Gastrocnemius medialis (tissue), 4 donors: ENCODE measurements around the gene CBLL2. TPM values are rescaled to one million over a fixed set of nuclear protein-coding genes. Genes with fewer than 3 reads are reported as not detected.

Experiments
- ATAC-seq, 2 donors: fragments of 150-250 bp; one replicate each; pipeline ENCODE4 v1.9.1; 2016
- DNase-seq, 2 donors: peaks; one replicate each; pipeline ENCODE4 v3.0.0-alpha.2; 2019
- H3K27ac ChIP-seq, 4 donors: fragments of 200-600 bp; sonication (generic); 1 replicate in 1 of 4; 2 replicates in 3 of 4; pipeline ENCODE4 v1.5.1; 2016 to 2018; ENCODE audit warnings: mild to moderate bottlenecking in 2 of 4, moderate library complexity in 1 of 4
- H3K27me3 ChIP-seq, 3 donors: fragments of 200-600 bp; sonication (generic) in 2 of 3; 1 replicate in 1 of 3; 2 replicates in 2 of 3; pipeline versions ENCODE4 v1.5.1 to v1.6.0; 2016 to 2019; ENCODE audit warnings: mild to moderate bottlenecking in 1 of 3, moderate library complexity in 1 of 3
- H3K36me3 ChIP-seq, 2 donors: fragments of 200-600 bp; sonication (generic) in 1 of 2; one replicate each; pipeline ENCODE4 v1.5.1; 2017 to 2018
- H3K4me1 ChIP-seq, 2 donors: fragments of 200-600 bp; sonication (generic) in 1 of 2; one replicate each; pipeline ENCODE4 v1.5.1; 2016 to 2017; ENCODE audit warnings: mild to moderate bottlenecking in 2 of 2
- H3K4me3 ChIP-seq, 4 donors: fragments of 200-600 bp; sonication (generic) in 3 of 4; 1 replicate in 1 of 4; 2 replicates in 3 of 4; pipeline ENCODE4 v1.5.1; 2016 to 2019; ENCODE audit warnings: mild to moderate bottlenecking in 2 of 4
- H3K9me3 ChIP-seq, 3 donors: fragments of 200-600 bp; sonication (generic) in 2 of 3; 1 replicate in 1 of 3; 2 replicates in 2 of 3; pipeline ENCODE4 v1.5.1; 2016 to 2019
- POLR2A ChIP-seq, 2 donors: fragments of 450-650 bp; IDR thresholded peaks; one replicate each; pipeline ENCODE4 v1.6.1; 2017; ENCODE audit warnings: antibody characterized with exemption in 2 of 2, mild to moderate bottlenecking in 2 of 2, moderate library complexity in 2 of 2
- in situ Hi-C, 4 donors: fragments of 200-750 bp; cut with MboI; loops; one replicate each; pipeline versions ENCODE4 v1.15.0 to v1.8.0; 2017; ENCODE audit warnings: low sequenced_read_pairs in 4 of 4
- intact Hi-C: fragments of 100-400 bp; cut with DNase I; formaldehyde crosslinking; loops from one replicate; pipeline ENCODE4 v1.15.1; 2023; ENCODE audit warnings: low total_unique reads
- total RNA-seq, 4 donors: library from RNA; depleted of rRNA; stranded (reverse); fragments of >200 nt; gene quantifications; one replicate each; pipeline versions ENCODE4 v1.1.0 to v1.2.3, GENCODE V29; 2016
- TF ChIP-seq, protein P1 (sequence below), 5 experiments: fragments of 450-650 bp in 3 of 5; fragments of 200-600 bp in 2 of 5; sonication (generic) in 2 of 5; IDR thresholded peaks in 4 of 5; conservative IDR thresholded peaks in 1 of 5; 1 replicate in 4 of 5; 2 replicates in 1 of 5; pipeline ENCODE4 v1.5.1; 2016 to 2019; ENCODE audit warnings: antibody characterized with exemption in 5 of 5, mild to moderate bottlenecking in 3 of 5, moderate library complexity in 3 of 5

Gene CBLL2
- total RNA-seq, 4 donors from 2014 or later = not detected

DNA sequence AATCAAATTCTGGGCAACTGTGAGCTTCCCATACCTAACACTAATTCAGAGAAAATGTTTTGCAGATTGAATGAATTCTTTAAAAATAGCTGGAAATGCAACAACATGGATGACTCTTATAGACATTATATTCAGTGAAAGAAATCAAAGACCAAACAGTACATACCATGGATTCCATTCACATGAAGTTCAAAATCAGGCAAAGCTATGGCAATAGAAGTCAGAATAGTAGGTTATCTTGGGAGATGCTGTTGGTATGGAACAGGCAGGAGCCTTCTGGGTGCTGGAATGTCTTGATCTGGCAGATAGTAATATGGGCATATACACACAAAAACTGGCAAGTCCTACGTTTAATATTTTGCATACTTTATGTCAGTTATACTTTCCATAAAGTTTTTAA lies 25.5 kb upstream of the CBLL2 start:
- H3K4me3 ChIP-seq = no peak overlapping the region
- TF ChIP-seq, protein P1, sequence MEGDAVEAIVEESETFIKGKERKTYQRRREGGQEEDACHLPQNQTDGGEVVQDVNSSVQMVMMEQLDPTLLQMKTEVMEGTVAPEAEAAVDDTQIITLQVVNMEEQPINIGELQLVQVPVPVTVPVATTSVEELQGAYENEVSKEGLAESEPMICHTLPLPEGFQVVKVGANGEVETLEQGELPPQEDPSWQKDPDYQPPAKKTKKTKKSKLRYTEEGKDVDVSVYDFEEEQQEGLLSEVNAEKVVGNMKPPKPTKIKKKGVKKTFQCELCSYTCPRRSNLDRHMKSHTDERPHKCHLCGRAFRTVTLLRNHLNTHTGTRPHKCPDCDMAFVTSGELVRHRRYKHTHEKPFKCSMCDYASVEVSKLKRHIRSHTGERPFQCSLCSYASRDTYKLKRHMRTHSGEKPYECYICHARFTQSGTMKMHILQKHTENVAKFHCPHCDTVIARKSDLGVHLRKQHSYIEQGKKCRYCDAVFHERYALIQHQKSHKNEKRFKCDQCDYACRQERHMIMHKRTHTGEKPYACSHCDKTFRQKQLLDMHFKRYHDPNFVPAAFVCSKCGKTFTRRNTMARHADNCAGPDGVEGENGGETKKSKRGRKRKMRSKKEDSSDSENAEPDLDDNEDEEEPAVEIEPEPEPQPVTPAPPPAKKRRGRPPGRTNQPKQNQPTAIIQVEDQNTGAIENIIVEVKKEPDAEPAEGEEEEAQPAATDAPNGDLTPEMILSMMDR (IDR thresholded peaks at IDR 0.05 in 4 of 5, conservative IDR thresholded peaks at IDR 0.05 in 1 of 5) = no peak
- no peak for TF ChIP-seq POLR2A (IDR thresholded peaks at IDR 0.05)
- DNase-seq (no peak), ATAC-seq (no peak)
- H3K36me3 ChIP-seq = no peaks in the 10 kb centered on the region
- in situ Hi-C loops (no loop called here), intact Hi-C loops (no loop called here)
- H3K27me3 ChIP-seq = no peaks in the 10 kb centered on the region
- H3K9me3 ChIP-seq = no peaks in the 10 kb centered on the region
- no peaks in the 10 kb centered on the region for H3K4me1 ChIP-seq
- H3K27ac ChIP-seq = no peak overlapping the region

GRCh38 chrX:22248401-22248800 lies 24.3 kb upstream of the CBLL2 start:
- intact Hi-C loops = no loop called here
- H3K9me3 ChIP-seq = no peaks in the 10 kb centered on the region
- TF ChIP-seq, protein P1 (IDR thresholded peaks at IDR 0.05 in 4 of 5, conservative IDR thresholded peaks at IDR 0.05 in 1 of 5) = no peak
- TF ChIP-seq POLR2A (IDR thresholded peaks at IDR 0.05) = no peak
- no peaks in the 10 kb centered on the region for H3K4me1 ChIP-seq
- no peaks in the 10 kb centered on the region for H3K27me3 ChIP-seq
- H3K27ac ChIP-seq = no peak overlapping the region
- ATAC-seq (no peak), DNase-seq (no peak)
- H3K4me3 ChIP-seq = no peak overlapping the region
- H3K36me3 ChIP-seq = no peaks in the 10 kb centered on the region
- in situ Hi-C loops = no loop called here

DNA sequence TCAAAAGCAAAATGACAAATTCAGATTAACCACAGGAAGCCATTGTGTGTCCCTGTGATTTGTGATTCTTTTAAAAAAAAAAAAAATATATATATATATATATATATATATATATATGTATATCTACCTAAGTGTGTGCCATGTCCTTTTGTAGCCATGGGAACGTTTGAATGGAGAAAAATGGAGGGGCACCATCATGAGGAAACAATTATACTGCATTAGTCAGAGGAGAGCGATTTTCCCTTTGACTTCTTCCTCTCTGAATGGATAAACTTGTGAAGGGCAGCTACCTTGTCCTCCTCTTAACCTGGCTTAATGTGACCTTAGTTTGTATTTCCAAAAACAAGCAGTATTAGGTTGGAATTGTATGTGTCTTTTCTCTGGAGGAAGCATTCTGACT lies 23.3 kb upstream of the CBLL2 start:
- ATAC-seq = no peak
- no peaks in the 10 kb centered on the region for H3K4me1 ChIP-seq
- intact Hi-C loops (no loop called here), in situ Hi-C loops (no loop called here)
- no peak overlapping the region for H3K27ac ChIP-seq
- H3K4me3 ChIP-seq = no peak overlapping the region
- DNase-seq = no peak
- H3K36me3 ChIP-seq = no peaks in the 10 kb centered on the region
- TF ChIP-seq, protein P1 (IDR thresholded peaks at IDR 0.05 in 4 of 5, conservative IDR thresholded peaks at IDR 0.05 in 1 of 5) = no peak
- no peak for TF ChIP-seq POLR2A (IDR thresholded peaks at IDR 0.05)
- H3K9me3 ChIP-seq = no peaks in the 10 kb centered on the region
- H3K27me3 ChIP-seq = no peaks in the 10 kb centered on the region

- Histone ChIP-seq H3K27me3 (no peaks in the 10 kb centered on the region), H3K4me3 (no peak overlapping the region), H3K4me1 (no peaks in the 10 kb centered on the region), H3K36me3 (no peaks in the 10 kb centered on the region), H3K9me3 (no peaks in the 10 kb centered on the region), H3K27ac (no peak overlapping the region)
- no peak for ATAC-seq
- intact Hi-C loops (no loop called here), in situ Hi-C loops (no loop called here)
- DNase-seq = no peak
- TF ChIP-seq, protein P1 (IDR thresholded peaks at IDR 0.05 in 4 of 5, conservative IDR thresholded peaks at IDR 0.05 in 1 of 5) = no peak
- TF ChIP-seq POLR2A (IDR thresholded peaks at IDR 0.05) = no peak
These were observed 4.0 kb upstream of the CBLL2 start for GRCh38 chrX:22268706-22269105.

DNA sequence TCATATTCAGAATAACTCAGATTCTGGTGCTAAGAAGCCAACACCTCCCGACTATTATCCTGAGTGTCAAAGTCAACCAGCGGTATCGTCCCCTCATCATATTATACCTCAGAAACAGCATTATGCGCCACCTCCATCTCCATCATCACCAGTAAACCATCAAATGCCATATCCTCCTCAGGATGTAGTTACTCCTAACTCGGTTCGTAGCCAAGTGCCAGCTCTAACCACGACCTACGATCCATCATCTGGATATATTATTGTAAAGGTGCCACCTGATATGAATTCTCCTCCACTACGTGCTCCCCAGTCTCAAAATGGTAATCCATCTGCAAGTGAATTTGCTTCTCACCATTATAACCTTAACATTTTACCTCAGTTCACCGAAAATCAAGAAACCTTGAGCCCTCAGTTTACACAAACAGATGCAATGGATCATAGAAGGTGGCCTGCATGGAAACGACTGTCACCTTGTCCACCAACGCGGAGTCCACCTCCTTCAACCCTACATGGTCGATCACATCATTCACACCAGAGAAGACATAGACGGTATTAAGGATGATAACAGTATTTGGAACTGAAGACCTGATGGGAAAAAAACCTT lies 1.1 kb downstream of the CBLL2 start:
- ATAC-seq (no peak), DNase-seq (no peak)
- no peaks in the 10 kb centered on the region for H3K4me1 ChIP-seq
- H3K27ac ChIP-seq = no peak overlapping the region
- no peaks in the 10 kb centered on the region for H3K27me3 ChIP-seq
- no peaks in the 10 kb centered on the region for H3K9me3 ChIP-seq
- no peak overlapping the region for H3K4me3 ChIP-seq
- H3K36me3 ChIP-seq = no peaks in the 10 kb centered on the region
- in situ Hi-C loops = no loop called here
- intact Hi-C loops = no loop called here
- TF ChIP-seq, protein P1 (IDR thresholded peaks at IDR 0.05 in 4 of 5, conservative IDR thresholded peaks at IDR 0.05 in 1 of 5) = no peak
- TF ChIP-seq POLR2A (IDR thresholded peaks at IDR 0.05) = no peak
